B cell (primary cell): ENCODE measurements around the gene KLF7. TPM values are rescaled to one million over a fixed set of nuclear protein-coding genes. Genes with fewer than 3 reads are reported as not detected.

ENCODE experiments used
- ATAC-seq: fragments of 200-7000 bp; cut with Tn5 transposase; one replicate; pipeline ENCODE4 v1.10.0; 2021; ENCODE audit warnings: low read depth, mild to moderate bottlenecking, moderate number of reproducible peaks, moderate library complexity
- CTCF ChIA-PET: fragments of 350-600 bp; sonication (Branson Sonifier 250); formaldehyde crosslinking; loops from one replicate; lab custom pipeline; 2021; ENCODE audit warnings: antibody characterized with exemption, inconsistent platforms; lab: Charles Lee
- POLR2A ChIA-PET: fragments of 350-600 bp; sonication (Branson Sonifier 250); formaldehyde crosslinking; loops from one replicate; lab custom pipeline; 2021; ENCODE audit warnings: antibody characterized with exemption; lab: Charles Lee
- DNase-seq: peaks from one replicate; pipeline ENCODE4 v3.0.0; 2013
- H2AFZ ChIP-seq: 2 replicates; pipeline ENCODE4 v1.6.1; 2012; ENCODE audit warnings: mild to moderate bottlenecking, low read depth, low read length; ENCODE audit not compliant: insufficient read depth, poor library complexity, severe bottlenecking
- H3K27ac ChIP-seq, 2 donors: 1 replicate in 1 of 2; 2 replicates in 1 of 2; pipeline ENCODE4 v1.5.1; 2012 to 2013; ENCODE audit warnings: low read length in 2 of 2, mild to moderate bottlenecking in 2 of 2, moderate library complexity in 1 of 2
- H3K27me3 ChIP-seq, 4 experiments: fragments of 200-600 bp in 1 of 4; sonication (generic) in 1 of 4; replicated peaks in 1 of 4; 1 replicate in 2 of 4; 2 replicates in 2 of 4; pipeline versions ENCODE4 v1.6.1 to v1.7.0; 2013 to 2016; ENCODE audit warnings: low read length in 3 of 4, mild to moderate bottlenecking in 2 of 4, mixed read lengths in 1 of 4, moderate library complexity in 1 of 4; ENCODE audit not compliant: insufficient read depth in 4 of 4, control insufficient read depth in 3 of 4; ENCODE audit errors: control extremely low read depth in 1 of 4
- H3K36me3 ChIP-seq, 2 experiments: replicated peaks in 1 of 2; 1 replicate in 1 of 2; 2 replicates in 1 of 2; pipeline versions ENCODE4 v1.6.1 to v1.7.1; 2013; ENCODE audit warnings: low read length in 1 of 2; ENCODE audit not compliant: insufficient read depth in 2 of 2, control insufficient read depth in 1 of 2; ENCODE audit errors: control extremely low read depth in 1 of 2, extremely low read depth in 1 of 2
- H3K4me1 ChIP-seq, 2 donors: fragments of 200-600 bp in 1 of 2; sonication (generic) in 1 of 2; 1 replicate in 1 of 2; 2 replicates in 1 of 2; pipeline versions ENCODE4 v1.5.1 to v1.6.1; 2013 to 2017; ENCODE audit warnings: low read length in 2 of 2; ENCODE audit not compliant: control insufficient read depth in 2 of 2, insufficient read depth in 2 of 2
- H3K4me2 ChIP-seq: replicated peaks from 2 replicates; pipeline ENCODE3; 2012; ENCODE audit warnings: mild to moderate bottlenecking, low read depth, low read length; ENCODE audit not compliant: poor library complexity, severe bottlenecking
- H3K4me3 ChIP-seq, 5 experiments: fragments of 200-600 bp in 1 of 5; sonication (generic) in 1 of 5; 1 replicate in 3 of 5; 2 replicates in 2 of 5; pipeline versions ENCODE4 v1.5.1 to v1.7.0; 2011 to 2016; ENCODE audit warnings: low read length in 4 of 5, mild to moderate bottlenecking in 4 of 5, low read depth in 2 of 5, control low read depth in 1 of 5, moderate library complexity in 1 of 5; ENCODE audit not compliant: insufficient read depth in 1 of 5; ENCODE audit errors: control extremely low read depth in 1 of 5, extremely low read depth in 1 of 5
- H3K79me2 ChIP-seq: fragments of 200-600 bp; sonication (generic); one replicate; pipeline ENCODE4 v1.6.0; 2016; ENCODE audit warnings: low read length; ENCODE audit not compliant: control insufficient read depth, insufficient read depth
- H3K9ac ChIP-seq: fragments of 200-600 bp; sonication (generic); 2 replicates; pipeline ENCODE4 v1.6.1; 2017; ENCODE audit warnings: mild to moderate bottlenecking, low read length, moderate library complexity
- H3K9me3 ChIP-seq, 3 donors: one replicate each; pipeline versions ENCODE4 v1.6.1 to v1.7.1; 2013; ENCODE audit warnings: low read length in 2 of 3; ENCODE audit not compliant: control insufficient read depth in 2 of 3, insufficient read depth in 1 of 3; ENCODE audit errors: control extremely low read depth in 1 of 3
- H4K20me1 ChIP-seq: 2 replicates; pipeline ENCODE4 v1.6.0; 2012; ENCODE audit warnings: mild to moderate bottlenecking, low read length; ENCODE audit not compliant: insufficient read depth, control insufficient read depth, poor library complexity, severe bottlenecking
- H3K27ac Mint-ChIP-seq: one replicate; pipeline ENCODE4 v1.8.0; 2021; ENCODE audit warnings: mixed read lengths
- H3K27me3 Mint-ChIP-seq: one replicate; pipeline ENCODE4 v1.8.0; 2021; ENCODE audit warnings: mixed read lengths
- H3K4me1 Mint-ChIP-seq: one replicate; pipeline ENCODE4 v1.8.0; 2021; ENCODE audit warnings: mixed read lengths
- H3K4me3 Mint-ChIP-seq: one replicate; pipeline ENCODE4 v1.8.0; 2021; ENCODE audit warnings: mixed read lengths
- H3K9me3 Mint-ChIP-seq: one replicate; pipeline ENCODE4 v1.8.0; 2022; ENCODE audit warnings: mixed read lengths; ENCODE audit not compliant: insufficient read depth
- EZH2 ChIP-seq: IDR thresholded peaks from 2 replicates; pipeline ENCODE4 v1.6.1; 2012; ENCODE audit warnings: borderline replicate concordance, low read depth, mild to moderate bottlenecking, moderate library complexity, low read length; ENCODE audit not compliant: insufficient read depth, poor library complexity, severe bottlenecking
- WGBS: methylation state at CpG from one replicate; pipeline ENCODE4 v1.1.5; 2013; ENCODE audit warnings: missing lambda C conversion rate; ENCODE audit not compliant: insufficient coverage; 5-methylcytosine and 5-hydroxymethylcytosine counted together
- intact Hi-C: fragments of 100-400 bp; cut with micrococcal nuclease; formaldehyde crosslinking; loops from one replicate; pipeline ENCODE4 v1.10.0; 2022
- polyA plus RNA-seq: library from polyadenylated mRNA; depleted of rRNA; stranded (reverse); fragments of >200 nt; gene quantifications from 2 replicates; pipeline ENCODE4 v1.2.3, GENCODE V29; 2012
- total RNA-seq, 2 donors: library from RNA; stranded (reverse); fragments of 120-200 nt in 1 of 2; gene quantifications; 1 replicate in 1 of 2; 2 replicates in 1 of 2; pipeline versions ENCODE4 v1.2.3 to v1.2.4, GENCODE V29; 2013 to 2022
- TF ChIP-seq, protein P1 (sequence below): fragments of 200-600 bp; IDR thresholded peaks from one replicate; pipeline ENCODE4 v1.8.0; 2022; ENCODE audit warnings: antibody characterized with exemption, mild to moderate bottlenecking

Gene KLF7
- total and polyA plus RNA-seq, 2 donors (not counting 1 experiment from before 2014, with no cell fraction given), result 46.2 to 93.2 TPM

DNA sequence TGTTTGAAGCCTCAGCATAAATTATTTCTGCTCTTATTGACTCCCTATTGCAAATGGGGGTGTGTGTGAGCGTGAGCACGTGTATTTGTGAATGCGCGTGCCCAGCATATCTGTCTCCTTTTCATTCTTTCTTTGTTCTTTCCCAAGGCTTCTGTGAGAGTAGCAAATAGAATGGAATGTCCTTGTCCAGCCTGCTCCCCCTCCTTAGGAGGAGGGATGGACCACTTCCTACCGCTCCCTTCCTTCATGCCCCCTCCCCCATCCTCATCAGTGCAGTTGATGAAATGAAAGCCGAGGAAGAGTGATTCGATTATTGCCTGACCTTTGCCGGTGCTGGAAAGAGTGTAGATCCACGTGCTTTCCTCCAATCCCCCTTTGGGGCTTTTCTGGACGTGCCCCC is 124.5 kb downstream of the KLF7 start:
- Mint-ChIP-seq H3K27me3 (peaks cover 28% of the 10 kb centered on the region), H3K27ac (no peak overlapping the region), H3K9me3 (no peaks in the 10 kb centered on the region), H3K4me3 (no peak overlapping the region), H3K4me1 (no peaks in the 10 kb centered on the region)
- no peaks in the 10 kb centered on the region for H3K79me2 ChIP-seq
- H3K27ac ChIP-seq, result no peak overlapping the region
- 68% methylated on average over 4 of the region's 10 CpGs for WGBS
- no peaks in the 10 kb centered on the region for H3K4me1 ChIP-seq
- ATAC-seq, result no peak
- no peaks in the 10 kb centered on the region for H3K36me3 ChIP-seq
- ChIA-PET POLR2A (no interaction called here), CTCF (no interaction called here)
- no peak overlapping the region for H2AFZ ChIP-seq
- DNase-seq, result no peak
- no peak overlapping the region for H3K9ac ChIP-seq
- no peak overlapping the region for H3K4me3 ChIP-seq
- no peak for TF ChIP-seq EZH2
- TF ChIP-seq, protein P1, sequence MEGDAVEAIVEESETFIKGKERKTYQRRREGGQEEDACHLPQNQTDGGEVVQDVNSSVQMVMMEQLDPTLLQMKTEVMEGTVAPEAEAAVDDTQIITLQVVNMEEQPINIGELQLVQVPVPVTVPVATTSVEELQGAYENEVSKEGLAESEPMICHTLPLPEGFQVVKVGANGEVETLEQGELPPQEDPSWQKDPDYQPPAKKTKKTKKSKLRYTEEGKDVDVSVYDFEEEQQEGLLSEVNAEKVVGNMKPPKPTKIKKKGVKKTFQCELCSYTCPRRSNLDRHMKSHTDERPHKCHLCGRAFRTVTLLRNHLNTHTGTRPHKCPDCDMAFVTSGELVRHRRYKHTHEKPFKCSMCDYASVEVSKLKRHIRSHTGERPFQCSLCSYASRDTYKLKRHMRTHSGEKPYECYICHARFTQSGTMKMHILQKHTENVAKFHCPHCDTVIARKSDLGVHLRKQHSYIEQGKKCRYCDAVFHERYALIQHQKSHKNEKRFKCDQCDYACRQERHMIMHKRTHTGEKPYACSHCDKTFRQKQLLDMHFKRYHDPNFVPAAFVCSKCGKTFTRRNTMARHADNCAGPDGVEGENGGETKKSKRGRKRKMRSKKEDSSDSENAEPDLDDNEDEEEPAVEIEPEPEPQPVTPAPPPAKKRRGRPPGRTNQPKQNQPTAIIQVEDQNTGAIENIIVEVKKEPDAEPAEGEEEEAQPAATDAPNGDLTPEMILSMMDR, result no peak
- intact Hi-C loops, result no loop called here
- no peaks in the 10 kb centered on the region for H4K20me1 ChIP-seq
- H3K4me2 ChIP-seq, result no peak overlapping the region
- peaks cover 0 to 5% (median 1%) of the 10 kb centered on the region in 4 experiments for H3K27me3 ChIP-seq
- H3K9me3 ChIP-seq, result no peaks in the 10 kb centered on the region

DNA sequence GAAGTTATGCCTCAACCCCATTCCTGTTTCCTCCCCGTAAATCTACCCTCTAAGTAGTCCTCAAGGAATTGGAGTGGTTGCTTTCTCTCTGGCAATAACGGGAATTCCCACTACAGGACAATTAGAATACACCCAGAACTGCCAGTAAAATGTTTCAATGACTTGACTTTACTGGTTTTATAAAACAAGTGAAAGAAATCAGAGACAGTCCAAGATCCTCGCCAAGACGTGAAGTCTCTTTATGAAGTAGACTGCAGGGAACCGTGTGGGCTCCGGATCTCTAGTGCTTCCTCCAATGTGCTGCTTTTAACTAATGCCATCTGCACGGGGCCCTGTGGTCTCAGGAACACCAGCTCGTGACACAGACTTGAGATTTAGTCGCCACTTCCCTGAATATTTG is 125.1 kb downstream of the KLF7 start:
- no peak for TF ChIP-seq EZH2
- TF ChIP-seq, protein P1, result no peak
- no peaks in the 10 kb centered on the region for H4K20me1 ChIP-seq
- Mint-ChIP-seq H3K4me1 (no peaks in the 10 kb centered on the region), H3K4me3 (no peak overlapping the region), H3K27me3 (peaks cover 28% of the 10 kb centered on the region), H3K27ac (no peak overlapping the region), H3K9me3 (no peaks in the 10 kb centered on the region)
- H3K27me3 ChIP-seq, result peaks cover 0 to 5% (median 1%) of the 10 kb centered on the region in 4 experiments
- DNase-seq, result no peak
- POLR2A ChIA-PET, result no interaction called here
- no peak overlapping the region for H3K4me2 ChIP-seq
- no peak overlapping the region for H3K4me3 ChIP-seq
- H2AFZ ChIP-seq, result no peak overlapping the region
- intact Hi-C loops, result no loop called here
- ATAC-seq, result no peak
- H3K9me3 ChIP-seq, result no peaks in the 10 kb centered on the region
- no peaks in the 10 kb centered on the region for H3K36me3 ChIP-seq
- H3K79me2 ChIP-seq, result no peaks in the 10 kb centered on the region
- WGBS, result 42% methylated on average over 7 of the region's 9 CpGs
- H3K4me1 ChIP-seq, result no peaks in the 10 kb centered on the region
- CTCF ChIA-PET, result no interaction called here
- H3K27ac ChIP-seq, result no peak overlapping the region
- no peak overlapping the region for H3K9ac ChIP-seq
